SK-N-SH treated with all-trans-retinoic acid at 6 μM for 48 hours (cell line): Measurements from ENCODE around the gene SORL1-AS1.

ENCODE experiments used
- ATAC-seq: fragments of 200-7000 bp; cut with Tn5 transposase; 3 replicates; pipeline ENCODE4 v1.9.1; 2020; ENCODE audit warnings: mild to moderate bottlenecking, moderate library complexity
- ARNTL ChIP-seq: fragments of 450-650 bp; formaldehyde crosslinking; IDR thresholded peaks from 2 replicates; pipeline ENCODE4 v1.5.0; 2020; ENCODE audit warnings: low read depth, mild to moderate bottlenecking, moderate library complexity, borderline replicate concordance
- BACH2 ChIP-seq: fragments of 250-450 bp; sonication (Bioruptor Pico); IDR thresholded peaks from 2 replicates; pipeline ENCODE4 v1.9.0; 2021; ENCODE audit warnings: mild to moderate bottlenecking, borderline replicate concordance
- CREB5 ChIP-seq: fragments of 250-450 bp; sonication (Bioruptor Pico); IDR thresholded peaks from 2 replicates; pipeline ENCODE4 v1.5.1; 2020; ENCODE audit warnings: low read depth, mild to moderate bottlenecking, moderate library complexity
- CSDC2 ChIP-seq: fragments of 250-450 bp; sonication (Bioruptor Pico); IDR thresholded peaks from 2 replicates; pipeline ENCODE4 v1.5.0; 2020; ENCODE audit warnings: mild to moderate bottlenecking, moderate library complexity
- CSRNP3 ChIP-seq: fragments of 250-450 bp; sonication (Bioruptor Pico); IDR thresholded peaks from 2 replicates; pipeline ENCODE4 v1.5.1; 2021; ENCODE audit warnings: mild to moderate bottlenecking, moderate library complexity
- ESRRG ChIP-seq: fragments of 250-450 bp; sonication (Bioruptor Pico); IDR thresholded peaks from 2 replicates; pipeline ENCODE4 v1.6.1; 2021; ENCODE audit warnings: mild to moderate bottlenecking
- GLIS3 ChIP-seq: fragments of 250-450 bp; sonication (Bioruptor Pico); IDR thresholded peaks from 2 replicates; pipeline ENCODE4 v1.5.0; 2020; ENCODE audit warnings: mild to moderate bottlenecking, moderate library complexity
- ISL1 ChIP-seq: fragments of 250-450 bp; sonication (Bioruptor Pico); IDR thresholded peaks from 2 replicates; pipeline ENCODE4 v2.1.2; 2022; ENCODE audit warnings: mild to moderate bottlenecking, moderate library complexity
- OSR1 ChIP-seq: fragments of 250-450 bp; sonication (Bioruptor Pico); IDR thresholded peaks from 2 replicates; pipeline ENCODE4 v1.8.0; 2022; ENCODE audit warnings: moderate library complexity, mild to moderate bottlenecking, inconsistent platforms
- PATZ1 ChIP-seq: fragments of 250-450 bp; sonication (Bioruptor Pico); IDR thresholded peaks from 2 replicates; pipeline ENCODE4 v1.8.0; 2020; ENCODE audit warnings: mild to moderate bottlenecking, moderate library complexity, borderline replicate concordance
- POU6F1 ChIP-seq: fragments of 250-450 bp; sonication (Bioruptor Pico); IDR thresholded peaks from 2 replicates; pipeline ENCODE4 v1.8.0; 2021; ENCODE audit warnings: low read depth, mild to moderate bottlenecking, moderate library complexity, borderline replicate concordance
- PPARA ChIP-seq: fragments of 250-450 bp; sonication (Bioruptor Pico); IDR thresholded peaks from 2 replicates; pipeline ENCODE4 v1.5.0; 2020; ENCODE audit warnings: mild to moderate bottlenecking, borderline replicate concordance
- RARB ChIP-seq: fragments of 250-450 bp; sonication (Bioruptor Pico); IDR thresholded peaks from 2 replicates; pipeline ENCODE4 v1.8.0; 2021; ENCODE audit warnings: mild to moderate bottlenecking, moderate library complexity
- SNAI2 ChIP-seq: fragments of 250-450 bp; sonication (Bioruptor Pico); IDR thresholded peaks from 2 replicates; pipeline ENCODE4 v1.5.0; 2020; ENCODE audit warnings: mild to moderate bottlenecking, moderate library complexity
- TCF4 ChIP-seq: fragments of 250-450 bp; sonication (Bioruptor Pico); IDR thresholded peaks from 2 replicates; pipeline ENCODE4 v1.8.0; 2021; ENCODE audit warnings: mild to moderate bottlenecking, moderate library complexity, borderline replicate concordance
- TOX ChIP-seq: fragments of 250-450 bp; sonication (Bioruptor Pico); IDR thresholded peaks from 2 replicates; pipeline ENCODE4 v1.8.0; 2021; ENCODE audit warnings: mild to moderate bottlenecking, moderate library complexity, borderline replicate concordance
- TSHZ2 ChIP-seq: fragments of 250-450 bp; sonication (Bioruptor Pico); IDR thresholded peaks from 2 replicates; pipeline ENCODE4 v1.5.0; 2020; ENCODE audit warnings: mild to moderate bottlenecking, moderate library complexity
- ZC3H10 ChIP-seq: fragments of 250-450 bp; sonication (Bioruptor Pico); IDR thresholded peaks from 2 replicates; pipeline ENCODE4 v1.5.1; 2021; ENCODE audit warnings: mild to moderate bottlenecking, moderate library complexity
- ZFP3 ChIP-seq: fragments of 250-450 bp; sonication (Bioruptor Pico); IDR thresholded peaks from 2 replicates; pipeline ENCODE4 v1.5.0; 2020; ENCODE audit warnings: mild to moderate bottlenecking, moderate library complexity
- ZNF565 ChIP-seq: fragments of 450-650 bp; formaldehyde crosslinking; conservative IDR thresholded peaks from 2 replicates; pipeline ENCODE4 v1.5.0; 2020; ENCODE audit warnings: low read depth, mild to moderate bottlenecking, moderate library complexity
- ZNF70 ChIP-seq: fragments of 450-650 bp; formaldehyde crosslinking; IDR thresholded peaks from 2 replicates; pipeline ENCODE4 v1.5.0; 2020; ENCODE audit warnings: mild to moderate bottlenecking, moderate library complexity

SORL1-AS1 gene

GRCh38 chr11:121452609-121453150 is at the start of gene SORL1-AS1:
TSS of gene SORL1-AS1 (minus strand) at chr11:121452967.
- TF ChIP-seq ISL1 (CRISPR knock-in tag) (no peak), ZNF70 (CRISPR knock-in tag) (0 out of 2 replicates have a peak, but pooled peaks have one; percentile 6)
- peak; percentile 68 for ATAC-seq

GRCh38 chr11:121500717-121501116 is 48.0 kb upstream of the SORL1-AS1 start:
- no peak for ATAC-seq
- TF ChIP-seq SNAI2 (CRISPR knock-in tag) (no peak), ZFP3 (CRISPR knock-in tag) (no peak), ZC3H10 (CRISPR knock-in tag) (no peak), TOX (CRISPR knock-in tag) (no peak), CREB5 (no peak), OSR1 (CRISPR knock-in tag) (no peak), PATZ1 (no peak), ZNF70 (CRISPR knock-in tag) (no peak), ARNTL (no peak), BACH2 (CRISPR knock-in tag) (no peak), RARB (no peak), GLIS3 (no peak), TCF4 (CRISPR knock-in tag) (no peak), TSHZ2 (CRISPR knock-in tag) (no peak), ZNF565 (no peak), CSRNP3 (CRISPR knock-in tag) (no peak), CSDC2 (CRISPR knock-in tag) (no peak)

GRCh38 chr11:121500275-121500674 is 47.5 kb upstream of the SORL1-AS1 start:
- ATAC-seq = no peak
- TF ChIP-seq POU6F1 (CRISPR knock-in tag) (no peak), PPARA (CRISPR knock-in tag) (no peak), TCF4 (CRISPR knock-in tag) (no peak), BACH2 (CRISPR knock-in tag) (no peak), OSR1 (CRISPR knock-in tag) (no peak), ZC3H10 (CRISPR knock-in tag) (no peak), ARNTL (no peak), ZNF70 (CRISPR knock-in tag) (no peak), SNAI2 (CRISPR knock-in tag) (no peak), GLIS3 (no peak), ISL1 (CRISPR knock-in tag) (no peak), ZNF565 (no peak), CSDC2 (CRISPR knock-in tag) (no peak), ESRRG (CRISPR knock-in tag) (no peak), RARB (no peak), CREB5 (no peak), PATZ1 (no peak), TSHZ2 (CRISPR knock-in tag) (no peak)
